ENCODE data around the gene SCAANT1.

GRCh38 chr3:63945558-63946096 lies 33.4 kb upstream of the SCAANT1 start:
- TF ChIP-seq CTCF (IDR thresholded peaks at IDR 0.05): no peak
- no peak for TF ChIP-seq EP300 (IDR thresholded peaks at IDR 0.05)
- TF ChIP-seq POLR2AphosphoS5 (IDR thresholded peaks at IDR 0.05): no peak
